ENCODE data around the gene PRMT3.
"Not testable (repeated sequence)": the region's sequence is repeated elsewhere in the genome, so short reads cannot be mapped to it uniquely, and the experiment has no call there.

Gene PRMT3

GRCh38 chr11:20387261-20388095 lies at the start of gene PRMT3:
Gene PRMT3 (plus strand): TSS chr11:20387716. CDS start chr11:20387747, 31 bp downstream.
- DNase-seq (ENCODE audit: low read depth) = peak; percentile 97

- DNase-seq (ENCODE audit: low read depth) = no peak
These were observed 45.0 kb upstream of the PRMT3 start for GRCh38 chr11:20342347-20343141.

GRCh38 chr11:20351136-20351535 lies 36.4 kb upstream of the PRMT3 start:
- no peak for DNase-seq (ENCODE audit: low read depth)

GRCh38 chr11:20351751-20352262 lies 35.7 kb upstream of the PRMT3 start:
- no peak for DNase-seq (ENCODE audit: low read depth)

GRCh38 chr11:20353829-20354434 lies 33.6 kb upstream of the PRMT3 start:
- DNase-seq (ENCODE audit: low read depth) = no peak

- DNase-seq (ENCODE audit: low read depth) = peak; percentile 16
These were observed 32.0 kb upstream of the PRMT3 start for GRCh38 chr11:20355221-20356219.

GRCh38 chr11:20357150-20357549 lies 30.4 kb upstream of the PRMT3 start:
- no peak for DNase-seq (ENCODE audit: low read depth)

GRCh38 chr11:20360650-20361049 lies 26.9 kb upstream of the PRMT3 start:
- peak; percentile 26 for DNase-seq (ENCODE audit: low read depth)

GRCh38 chr11:20362481-20362880 lies 25.0 kb upstream of the PRMT3 start:
- DNase-seq (ENCODE audit: low read depth) = no peak

- no peak for DNase-seq (ENCODE audit: low read depth)
These were observed 24.4 kb upstream of the PRMT3 start for GRCh38 chr11:20363149-20363499.

GRCh38 chr11:20363500-20364340 lies 23.8 kb upstream of the PRMT3 start, which contains the start of gene HTATIP2:
Gene HTATIP2 (plus strand): TSS chr11:20363714. CDS start chr11:20364238, 524 bp downstream.
- peak; percentile 70 for DNase-seq (ENCODE audit: low read depth)

GRCh38 chr11:20364341-20364792 lies 23.1 kb upstream of the PRMT3 start:
- DNase-seq (ENCODE audit: low read depth) = no peak

GRCh38 chr11:20365465-20365864 lies 22.1 kb upstream of the PRMT3 start:
- DNase-seq (ENCODE audit: low read depth) = not testable (repeated sequence)

- peak; percentile 73 for DNase-seq (ENCODE audit: low read depth)
These were observed 20.1 kb upstream of the PRMT3 start for GRCh38 chr11:20367313-20367948.

- DNase-seq (ENCODE audit: low read depth) = no peak
These were observed 19.1 kb upstream of the PRMT3 start for GRCh38 chr11:20368438-20368837.

- DNase-seq (ENCODE audit: low read depth) = no peak
These were observed 17.7 kb upstream of the PRMT3 start for GRCh38 chr11:20369826-20370225.

GRCh38 chr11:20372081-20372626 lies 15.4 kb upstream of the PRMT3 start:
- no peak for DNase-seq (ENCODE audit: low read depth)

GRCh38 chr11:20373147-20373546 lies 14.4 kb upstream of the PRMT3 start:
- DNase-seq (ENCODE audit: low read depth) = no peak

GRCh38 chr11:20373568-20374209 lies 13.8 kb upstream of the PRMT3 start:
- DNase-seq (ENCODE audit: low read depth) = no peak
